Superior temporal gyrus (tissue), 1 donor: ENCODE results near the gene SPTAN1.
"Not testable (repeated sequence)": the region's sequence is repeated elsewhere in the genome, so short reads cannot be mapped to it uniquely, and the experiment has no call there.

Source experiments
- DNase-seq: peaks from one replicate; pipeline ENCODE4 v3.0.0-alpha.2; 2016; ENCODE audit errors: extremely low spot score

Gene SPTAN1

GRCh38 chr9:128632486-128632885, 80.1 kb downstream of the SPTAN1 start:
- DNase-seq = no peak

DNA sequence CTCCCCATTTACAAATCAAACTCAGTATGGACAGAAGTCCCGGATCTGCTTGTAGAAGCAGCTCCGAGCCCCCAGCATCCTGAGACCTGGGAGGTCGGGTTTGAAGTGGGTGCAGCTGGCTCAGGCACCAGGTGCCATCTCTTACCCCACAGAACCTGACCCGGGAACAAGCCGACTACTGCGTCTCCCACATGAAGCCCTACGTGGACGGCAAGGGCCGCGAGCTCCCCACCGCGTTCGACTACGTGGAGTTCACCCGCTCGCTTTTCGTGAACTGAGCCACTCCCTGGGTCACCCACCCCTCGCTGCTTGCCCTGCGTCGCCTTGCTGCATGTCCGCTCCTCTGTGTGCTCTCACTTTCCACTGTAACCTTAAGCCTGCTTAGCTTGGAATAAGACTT, 80.7 kb downstream of the SPTAN1 start:
- no peak for DNase-seq

GRCh38 chr9:128633601-128634000, 81.2 kb downstream of the SPTAN1 start:
- no peak for DNase-seq

GRCh38 chr9:128634111-128634510, 81.7 kb downstream of the SPTAN1 start:
- no peak for DNase-seq

DNA sequence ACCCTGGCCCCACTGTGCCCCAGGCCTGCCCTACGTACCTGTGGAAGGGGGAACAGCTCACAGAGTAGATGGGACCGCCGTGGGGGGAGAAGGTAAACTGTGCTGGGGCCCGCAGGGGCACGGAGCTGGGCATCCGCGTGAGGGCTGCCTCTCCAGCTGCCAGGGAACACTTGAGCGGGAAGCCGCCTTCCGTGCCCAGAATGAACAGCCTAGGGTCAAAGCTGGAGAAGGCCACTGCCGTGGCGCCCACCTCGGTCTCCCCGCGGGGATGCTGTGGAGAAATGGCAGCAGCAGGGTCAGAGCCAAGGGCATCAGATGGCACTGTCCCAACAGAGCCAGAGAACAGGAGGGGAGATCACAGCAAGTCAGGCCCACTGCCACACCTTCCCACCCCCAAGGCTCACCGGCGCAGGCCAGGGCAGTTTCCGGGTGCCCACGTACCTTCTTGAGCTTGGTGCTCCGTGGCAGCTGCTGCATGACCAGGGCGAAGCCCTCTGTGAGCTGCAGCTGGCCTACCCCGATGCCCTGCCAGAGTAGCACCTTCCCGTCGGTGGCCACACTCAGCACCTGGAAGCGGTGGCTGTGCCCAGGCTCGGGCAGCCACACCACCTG, 82.4 kb downstream of the SPTAN1 start:
- DNase-seq = no peak

DNA sequence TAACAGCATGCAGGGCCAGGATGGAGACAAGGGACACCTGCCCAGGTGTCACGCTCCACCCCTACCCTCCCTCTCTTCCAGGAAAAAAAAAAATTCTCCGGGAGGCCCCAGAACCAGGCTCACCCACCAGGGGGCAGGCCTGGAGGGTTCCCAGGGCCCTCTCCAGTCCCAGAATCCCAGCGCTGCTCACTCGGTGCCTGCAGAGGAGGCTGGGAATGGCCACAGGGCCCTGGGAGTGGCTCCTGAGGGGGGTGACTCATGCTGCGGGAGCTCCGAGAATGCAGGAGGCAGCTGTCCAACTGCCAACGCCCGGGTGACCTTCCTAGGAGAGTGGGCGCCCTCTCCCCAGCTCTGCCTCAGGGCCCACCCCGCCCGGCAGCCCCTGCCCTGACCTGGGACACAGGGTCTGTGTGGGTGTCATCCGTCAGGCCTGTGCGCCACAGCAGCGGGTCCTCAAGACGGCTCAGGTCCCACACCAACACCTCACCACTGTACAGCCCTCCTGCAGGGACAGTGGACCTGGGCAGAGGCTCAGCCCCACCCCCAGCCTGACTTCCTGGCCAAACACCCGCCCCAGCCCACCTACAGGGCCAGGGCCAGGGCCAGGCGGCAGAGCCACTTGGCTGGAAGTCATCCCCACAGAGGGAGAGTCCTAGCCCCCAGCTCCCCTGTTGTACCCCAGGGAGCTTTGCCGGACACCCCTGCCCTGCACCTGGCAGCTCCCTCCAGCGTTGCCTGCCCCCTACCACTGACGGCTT, 83.1 kb downstream of the SPTAN1 start:
- no peak for DNase-seq

- no peak for DNase-seq
Measured at GRCh38 chr9:128636024-128636390, 83.6 kb downstream of the SPTAN1 start.

DNA sequence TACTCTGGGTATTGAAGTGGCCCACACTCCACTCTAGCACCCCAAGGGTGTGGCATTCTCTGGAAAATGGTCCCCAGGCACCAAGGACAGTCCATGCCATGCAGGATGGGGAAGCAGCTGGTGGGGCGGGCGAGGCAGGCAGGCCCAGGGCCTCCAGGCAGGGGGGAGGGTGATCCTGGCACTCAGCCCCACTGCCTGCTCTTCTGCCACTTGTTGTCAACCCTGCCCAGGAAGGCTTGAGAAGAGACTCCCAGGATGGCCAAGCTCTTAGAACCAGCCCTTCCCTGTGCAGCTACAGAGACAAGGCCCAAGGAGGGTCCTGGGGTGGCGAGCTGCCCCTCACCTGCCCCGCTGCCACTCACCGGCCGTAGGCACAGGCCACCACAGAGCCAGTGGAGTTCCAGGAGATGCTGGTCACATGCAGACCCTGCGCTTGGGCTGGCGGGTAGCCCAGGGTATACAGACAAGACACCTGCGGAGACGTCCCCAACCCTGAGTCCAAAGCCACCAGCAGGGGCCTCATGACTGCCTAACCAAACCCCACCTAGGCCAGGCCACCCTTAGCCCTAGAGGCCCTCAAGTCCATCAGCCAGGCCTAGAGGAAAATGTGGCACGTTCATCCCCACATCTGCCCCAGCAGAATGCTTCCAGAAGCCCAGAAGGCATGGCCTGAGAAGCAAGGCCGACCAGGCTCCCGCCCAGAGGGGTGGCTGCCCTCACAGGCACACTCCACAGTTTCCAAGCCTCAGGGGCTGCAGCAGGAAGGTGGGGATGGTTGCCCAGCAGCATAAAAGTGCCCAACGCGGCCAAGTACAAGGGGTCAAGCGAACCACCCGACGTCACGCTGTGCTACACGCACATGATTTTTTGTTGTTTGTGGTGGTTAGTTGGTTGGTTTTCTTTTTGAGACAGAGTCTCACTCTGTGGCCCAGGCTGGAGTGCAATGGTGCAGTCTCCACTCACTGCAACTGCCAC, 84.5 kb downstream of the SPTAN1 start:
- no peak for DNase-seq

GRCh38 chr9:128637656-128638055, 85.3 kb downstream of the SPTAN1 start:
- DNase-seq = no peak

DNA sequence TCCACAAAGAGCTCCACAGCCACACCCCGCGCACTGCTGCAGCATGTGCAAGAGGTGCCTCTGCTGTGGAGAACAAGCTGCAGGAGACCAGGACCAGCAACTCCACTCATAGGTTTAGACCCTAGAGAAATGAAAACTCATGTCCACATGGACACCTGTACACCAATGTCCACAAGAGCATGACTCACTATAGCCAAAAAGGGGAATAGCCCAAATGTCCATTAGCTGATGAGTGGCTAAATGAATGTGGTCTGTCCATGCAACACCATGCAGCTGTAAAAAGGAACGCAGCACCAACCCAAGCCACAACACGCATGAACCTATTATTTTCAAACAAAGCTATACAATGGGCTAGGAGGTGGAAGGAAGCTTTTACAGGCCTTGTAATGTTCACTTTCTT, 86.2 kb downstream of the SPTAN1 start:
- no peak for DNase-seq

GRCh38 chr9:128640603-128641002, 88.2 kb downstream of the SPTAN1 start:
- no peak for DNase-seq

DNA sequence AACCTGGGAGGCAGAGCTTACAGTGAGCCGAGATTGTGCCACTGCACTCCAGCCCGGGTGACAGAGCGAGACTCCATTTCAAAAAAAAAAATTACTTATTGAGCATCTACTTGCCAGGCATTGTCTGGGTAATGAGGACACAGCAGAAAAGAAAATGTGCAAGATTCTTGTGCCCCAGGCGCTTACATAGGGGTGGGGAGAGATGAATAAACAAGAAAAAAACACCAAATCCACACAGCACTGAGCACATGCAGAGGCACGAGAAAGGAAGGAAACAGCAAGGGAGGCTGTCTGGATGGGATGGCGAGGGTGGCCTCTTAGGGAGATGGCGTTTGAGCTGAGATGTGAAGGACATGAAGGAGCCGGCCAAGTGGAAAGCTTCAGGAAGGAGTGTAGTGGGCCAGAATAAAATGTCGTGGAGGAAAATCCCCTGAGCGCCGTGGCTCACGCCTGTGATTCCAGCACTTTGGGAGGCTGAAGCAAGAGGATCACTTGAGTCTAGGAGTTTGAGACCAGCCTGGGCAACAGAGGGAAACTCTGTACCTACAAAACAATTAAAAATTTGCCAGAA, 90.4 kb downstream of the SPTAN1 start:
- no peak for DNase-seq

DNA sequence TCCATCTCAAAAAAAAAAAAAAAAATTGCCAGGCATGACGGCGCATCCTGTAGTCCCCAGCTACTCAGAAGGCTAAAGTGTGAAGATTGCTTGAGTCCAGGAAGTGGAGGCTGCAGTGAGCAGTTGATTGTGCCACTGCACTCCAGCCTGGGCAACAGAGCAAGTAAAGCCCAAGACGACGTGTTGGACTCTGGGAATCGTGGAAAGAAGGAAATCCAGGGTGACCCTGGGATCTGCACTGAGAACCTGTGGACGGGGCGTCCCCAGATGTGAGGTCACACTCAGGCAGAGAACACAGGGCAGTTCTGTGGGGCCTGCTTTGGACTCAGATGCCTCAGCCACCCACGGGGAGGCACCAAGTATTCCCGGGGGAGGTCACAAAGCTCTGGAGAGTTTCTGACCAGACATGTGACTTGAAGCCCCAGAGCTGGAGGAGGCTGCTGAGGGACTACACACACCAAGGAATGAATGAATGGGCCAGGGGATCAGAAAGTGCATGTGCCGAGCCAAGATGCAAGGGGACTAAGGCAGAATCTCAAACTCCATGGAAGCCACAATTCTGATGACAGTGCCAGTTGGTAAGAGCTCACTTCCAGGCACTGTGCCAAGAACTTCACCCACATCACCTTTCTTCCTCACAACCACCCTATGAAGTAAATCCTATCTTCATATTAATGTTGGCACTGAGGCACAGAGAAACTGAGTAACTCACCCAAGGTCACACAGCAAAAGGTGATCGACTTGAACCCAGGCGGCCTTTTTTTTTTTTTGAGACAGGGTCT, 91.3 kb downstream of the SPTAN1 start:
- no peak for DNase-seq

DNA sequence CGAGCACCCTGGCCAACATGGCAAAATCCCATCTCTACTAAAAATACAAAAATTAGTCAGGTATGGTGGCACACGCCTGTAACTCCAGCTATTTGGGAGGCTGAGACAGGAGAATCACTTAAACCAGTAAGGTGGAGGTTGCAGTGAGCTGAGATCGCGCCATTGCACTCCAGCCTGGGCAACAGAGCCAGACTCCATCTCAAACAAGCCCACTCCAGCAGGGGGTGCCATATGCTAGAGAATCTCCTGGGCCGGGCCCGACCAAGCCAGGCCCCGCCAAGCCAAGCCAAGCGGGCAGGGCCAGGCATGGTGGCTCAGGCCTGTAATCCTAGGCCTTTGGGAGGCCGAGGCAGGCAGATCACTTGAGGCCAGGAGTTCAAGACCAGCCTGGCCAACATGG, 95.8 kb downstream of the SPTAN1 start:
- DNase-seq = not testable (repeated sequence)

DNA sequence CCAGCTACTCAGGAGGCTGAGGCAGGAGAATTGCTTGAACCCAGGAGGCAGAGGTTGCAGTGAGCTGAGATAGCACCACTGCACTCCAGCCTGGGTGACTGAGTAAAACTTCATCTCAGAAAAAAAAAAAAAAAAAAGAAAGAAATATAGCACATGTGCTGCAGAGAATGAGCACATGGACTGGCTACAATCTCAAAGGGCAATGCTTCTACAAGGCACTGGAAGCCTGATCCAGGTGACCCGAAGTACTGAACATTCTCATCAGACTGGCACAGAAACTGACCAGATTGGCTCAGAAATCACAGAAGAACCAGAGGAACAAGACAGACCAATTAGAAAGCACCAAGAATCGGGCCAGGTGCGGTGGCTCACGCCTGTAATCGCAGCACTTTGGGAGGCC, 99.4 kb downstream of the SPTAN1 start:
- no peak for DNase-seq

DNA sequence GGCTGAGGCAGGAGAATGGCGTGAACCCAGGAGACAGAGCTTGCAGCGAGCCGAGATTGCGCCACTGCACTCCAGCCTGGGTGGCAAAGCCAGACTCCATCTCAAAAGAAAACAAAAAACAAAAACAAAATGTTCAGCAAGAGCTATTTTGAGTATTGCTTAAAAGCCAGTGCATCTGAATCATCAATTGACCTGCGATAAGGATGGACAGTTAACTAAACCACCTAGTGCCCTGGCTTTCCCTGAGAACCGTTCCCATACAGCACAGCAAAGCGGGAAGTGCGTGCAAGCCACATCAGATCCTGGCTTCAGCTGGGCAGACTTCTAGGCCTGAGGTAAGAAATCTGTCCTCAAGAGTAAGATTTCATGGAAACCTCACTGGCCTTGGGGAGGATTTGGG, 101.5 kb downstream of the SPTAN1 start:
- no peak for DNase-seq

DNA sequence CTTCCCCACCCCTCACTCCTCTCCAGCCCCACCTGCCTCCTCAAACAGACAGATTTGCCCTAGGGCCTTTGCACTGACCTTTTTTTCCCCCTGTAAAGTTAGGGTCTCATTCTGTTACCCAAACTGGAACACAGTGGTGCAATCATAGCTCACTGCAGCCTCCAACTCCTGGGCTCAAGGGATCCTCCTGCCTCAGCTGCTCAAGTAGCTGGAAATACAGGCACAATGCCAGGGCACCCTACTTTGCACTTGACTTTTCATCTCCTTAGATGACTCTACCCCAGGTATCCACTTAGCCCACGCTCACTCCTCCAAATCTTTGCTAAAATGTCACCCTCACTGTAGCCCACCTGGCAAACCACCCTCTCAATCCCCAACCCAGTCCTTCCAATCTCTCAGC, 102.1 kb downstream of the SPTAN1 start:
- DNase-seq = no peak

- DNase-seq = peak; percentile 95
Measured at GRCh38 chr9:128656416-128657343, 104.3 kb downstream of the SPTAN1 start, which contains the start of gene DYNC2I2. DYNC2I2 (minus strand) TSS chr9:128656847; CDS start chr9:128656726, 121 bp downstream.

DNA sequence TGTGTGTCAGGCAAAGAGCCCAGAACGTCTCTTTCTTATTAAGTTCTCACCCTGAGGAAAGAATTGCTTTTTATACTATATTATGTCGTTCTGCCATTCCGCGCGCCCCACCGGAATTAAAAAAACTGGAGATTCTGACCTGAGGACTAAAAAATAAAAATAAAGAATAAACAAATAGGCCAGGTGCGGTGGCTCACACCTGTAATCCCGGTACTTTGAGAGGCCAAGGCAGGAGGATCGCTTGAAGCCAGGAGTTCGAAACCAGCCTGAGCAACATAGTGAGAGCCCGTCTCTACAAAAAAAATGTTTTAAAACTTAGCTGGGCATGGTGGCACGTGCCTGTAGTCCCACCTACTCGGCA, 104.9 kb downstream of the SPTAN1 start:
- no peak for DNase-seq

GRCh38 chr9:128657796-128658195, 105.4 kb downstream of the SPTAN1 start:
- no peak for DNase-seq
